Stimulated activated CD4-positive, alpha-beta T cell treated with anti-CD3 and anti-CD28 coated beads, Interleukin-4, amount 100 ng/mL, for 1 hour (primary cell): ENCODE measurements around the gene SEC22A.
"Not testable (repeated sequence)": the region's sequence is repeated elsewhere in the genome, so short reads cannot be mapped to it uniquely, and the experiment has no call there.

ENCODE experiments used
- DNase-seq: peaks from one replicate; pipeline ENCODE4 v3.0.0-alpha.2; 2020

Gene SEC22A

GRCh38 chr3:123186695-123187094 is 15.0 kb upstream of the SEC22A start:
- no peak for DNase-seq

GRCh38 chr3:123188058-123188457 is 13.7 kb upstream of the SEC22A start:
- DNase-seq = no peak

GRCh38 chr3:123193448-123194101 is 8.2 kb upstream of the SEC22A start:
- DNase-seq = no peak

GRCh38 chr3:123194552-123194951 is 7.2 kb upstream of the SEC22A start:
- no peak for DNase-seq

- DNase-seq = no peak
Observed at GRCh38 chr3:123198372-123198771, 3.4 kb upstream of the SEC22A start.

GRCh38 chr3:123201223-123201556 is 553 bp upstream of the SEC22A start:
- no peak for DNase-seq

- DNase-seq = no peak
Observed at GRCh38 chr3:123202451-123202850, 708 bp downstream of the SEC22A start.

GRCh38 chr3:123218990-123219389 is 17.2 kb downstream of the SEC22A start:
- no peak for DNase-seq

- DNase-seq = not testable (repeated sequence)
Observed at GRCh38 chr3:123221369-123221768, 19.6 kb downstream of the SEC22A start.

- no peak for DNase-seq
Observed at GRCh38 chr3:123225016-123225415, 23.3 kb downstream of the SEC22A start.

GRCh38 chr3:123226549-123226948 is 24.8 kb downstream of the SEC22A start:
- no peak for DNase-seq

- no peak for DNase-seq
Observed at GRCh38 chr3:123229145-123229544, 27.4 kb downstream of the SEC22A start.

- no peak for DNase-seq
Observed at GRCh38 chr3:123236902-123237301, 35.2 kb downstream of the SEC22A start.

GRCh38 chr3:123239186-123239585 is 37.4 kb downstream of the SEC22A start:
- DNase-seq = not testable (repeated sequence)

GRCh38 chr3:123239756-123240155 is 38.0 kb downstream of the SEC22A start:
- no peak for DNase-seq

- DNase-seq = peak; percentile 9
Observed at GRCh38 chr3:123244128-123244527, 42.4 kb downstream of the SEC22A start.

- no peak for DNase-seq
Observed at GRCh38 chr3:123246866-123247265, 45.1 kb downstream of the SEC22A start.

GRCh38 chr3:123256256-123256655 is 54.5 kb downstream of the SEC22A start:
- no peak for DNase-seq

- no peak for DNase-seq
Observed at GRCh38 chr3:123258359-123258758, 56.6 kb downstream of the SEC22A start.

- no peak for DNase-seq
Observed at GRCh38 chr3:123258811-123259420, 57.2 kb downstream of the SEC22A start.

GRCh38 chr3:123261666-123262065 is 59.9 kb downstream of the SEC22A start:
- no peak for DNase-seq

- DNase-seq = no peak
Observed at GRCh38 chr3:123262226-123262625, 60.5 kb downstream of the SEC22A start.

GRCh38 chr3:123262868-123263267 is 61.1 kb downstream of the SEC22A start:
- DNase-seq = no peak

- DNase-seq = no peak
Observed at GRCh38 chr3:123263941-123264340, 62.2 kb downstream of the SEC22A start.

- DNase-seq = no peak
Observed at GRCh38 chr3:123267821-123268220, 66.1 kb downstream of the SEC22A start.
